Neural cell (in vitro differentiated cells): Measurements from ENCODE around the gene ATL1. TPM values are rescaled to one million over a fixed set of nuclear protein-coding genes. Genes with fewer than 3 reads are reported as not detected.

Experiments
- H2AFZ ChIP-seq: fragments of 200-600, 300-800 bp; sonication (generic), shearing (Covaris generic); 2 replicates; pipeline ENCODE4 v1.6.0; 2014; ENCODE audit warnings: low read depth, mild to moderate bottlenecking, antibody characterized with exemption, low read length, moderate library complexity
- H3F3A ChIP-seq: fragments of 200-600 bp; shearing (Covaris generic); 2 replicates; pipeline ENCODE4 v1.6.1; 2016; ENCODE audit warnings: mild to moderate bottlenecking, moderate library complexity, mixed read lengths, antibody characterized with exemption, low read length; ENCODE audit not compliant: insufficient read depth, poor library complexity, severe bottlenecking
- H3K27ac ChIP-seq: fragments of 200-600, 300-800 bp; sonication (generic), shearing (Covaris generic); 2 replicates; pipeline ENCODE4 v1.5.1; 2014; ENCODE audit warnings: mild to moderate bottlenecking, low read length, moderate library complexity
- H3K27me3 ChIP-seq: fragments of 300-800, 200-600 bp; sonication (generic), shearing (Covaris generic); 2 replicates; pipeline ENCODE4 v1.6.0; 2014; ENCODE audit warnings: mild to moderate bottlenecking, low read depth, low read length, moderate library complexity; ENCODE audit not compliant: insufficient read depth
- H3K36me3 ChIP-seq: fragments of 300-800, 200-600 bp; sonication (generic), shearing (Covaris generic); 2 replicates; pipeline ENCODE4 v1.5.1; 2014; ENCODE audit warnings: mild to moderate bottlenecking, antibody characterized with exemption, low read length, moderate library complexity; ENCODE audit not compliant: insufficient read depth
- H3K4me2 ChIP-seq: fragments of 300-800, 200-600 bp; sonication (generic), shearing (Covaris generic); 2 replicates; pipeline ENCODE4 v1.6.0; 2014; ENCODE audit warnings: mild to moderate bottlenecking, low read length
- H3K4me3 ChIP-seq: fragments of 300-800, 200-600 bp; sonication (generic), shearing (Covaris generic); 2 replicates; pipeline ENCODE4 v1.5.1; 2014; ENCODE audit warnings: mild to moderate bottlenecking, low read length, moderate library complexity
- H3K79me2 ChIP-seq: fragments of 200-600 bp; shearing (Covaris generic); replicated peaks from 2 replicates; pipeline ENCODE4 v1.6.0; 2014; ENCODE audit warnings: mild to moderate bottlenecking, low read length, moderate library complexity; ENCODE audit not compliant: insufficient read depth
- H3K9ac ChIP-seq: fragments of 300-800, 200-600 bp; sonication (generic), shearing (Covaris generic); 2 replicates; pipeline ENCODE4 v1.6.1; 2016; ENCODE audit warnings: mild to moderate bottlenecking, low read length, mixed read lengths
- H3K9me2 ChIP-seq: fragments of 200-600 bp; shearing (Covaris generic); 2 replicates; pipeline ENCODE4 v1.6.1; 2016; ENCODE audit warnings: mild to moderate bottlenecking, low read length, mixed read lengths; ENCODE audit not compliant: insufficient read depth
- H3K9me3 ChIP-seq: fragments of 200-600, 300-800 bp; sonication (generic), shearing (Covaris generic); 2 replicates; pipeline ENCODE4 v1.6.1; 2016; ENCODE audit warnings: mild to moderate bottlenecking, mixed run types, low read length, moderate library complexity, mixed read lengths
- H4K20me1 ChIP-seq: fragments of 200-600 bp; shearing (Covaris generic); 2 replicates; pipeline ENCODE4 v1.6.1; 2016; ENCODE audit warnings: mild to moderate bottlenecking, mixed run types; ENCODE audit not compliant: insufficient read depth
- CTCF ChIP-seq: fragments of 450-650 bp; IDR thresholded peaks from 2 replicates; pipeline ENCODE4 v1.5.1; 2014; ENCODE audit warnings: antibody characterized with exemption, mild to moderate bottlenecking, moderate library complexity; ENCODE audit not compliant: poor library complexity, severe bottlenecking
- EP300 ChIP-seq: fragments of 450-650 bp; conservative IDR thresholded peaks from 2 replicates; pipeline ENCODE4 v1.6.1; 2014; ENCODE audit warnings: antibody characterized with exemption, mild to moderate bottlenecking, moderate library complexity; ENCODE audit not compliant: poor library complexity, severe bottlenecking
- EZH2 ChIP-seq: fragments of 200-600, 300-800 bp; shearing (Covaris generic), sonication (generic); IDR thresholded peaks from 2 replicates; pipeline ENCODE4 v1.6.1; 2014; ENCODE audit warnings: antibody characterized with exemption, low read length, borderline replicate concordance, mild to moderate bottlenecking; ENCODE audit not compliant: insufficient read depth, poor library complexity, severe bottlenecking
- MXI1 ChIP-seq: fragments of 450-650 bp; conservative IDR thresholded peaks from 2 replicates; pipeline ENCODE4 v1.6.1; 2014; ENCODE audit warnings: antibody characterized with exemption, mild to moderate bottlenecking; ENCODE audit not compliant: poor library complexity, severe bottlenecking
- POLR2AphosphoS5 ChIP-seq: IDR thresholded peaks from 2 replicates; pipeline ENCODE4 v1.6.1; 2012
- RAD21 ChIP-seq: fragments of 450-650 bp; conservative IDR thresholded peaks from 2 replicates; pipeline ENCODE4 v1.6.1; 2014; ENCODE audit warnings: antibody characterized with exemption, mild to moderate bottlenecking, moderate library complexity
- SMC3 ChIP-seq: fragments of 450-650 bp; conservative IDR thresholded peaks from 2 replicates; pipeline ENCODE4 v1.6.1; 2014; ENCODE audit warnings: antibody characterized with exemption, mild to moderate bottlenecking, moderate library complexity; ENCODE audit not compliant: poor library complexity
- TAF1 ChIP-seq: IDR thresholded peaks from 2 replicates; pipeline ENCODE4 v1.6.1; 2012; ENCODE audit warnings: low read depth
- polyA plus RNA-seq: library from polyadenylated mRNA; depleted of rRNA; stranded (reverse); fragments of >200 nt; gene quantifications from 2 replicates; pipeline ENCODE4 v1.2.3, GENCODE V29; 2014
- TF ChIP-seq, protein P1 (sequence below): IDR thresholded peaks from 2 replicates; pipeline ENCODE4 v1.6.1; 2012; ENCODE audit warnings: borderline replicate concordance

ATL1 gene
- polyA plus RNA-seq, 1 donor from 2014 or later: 70.4 TPM

DNA sequence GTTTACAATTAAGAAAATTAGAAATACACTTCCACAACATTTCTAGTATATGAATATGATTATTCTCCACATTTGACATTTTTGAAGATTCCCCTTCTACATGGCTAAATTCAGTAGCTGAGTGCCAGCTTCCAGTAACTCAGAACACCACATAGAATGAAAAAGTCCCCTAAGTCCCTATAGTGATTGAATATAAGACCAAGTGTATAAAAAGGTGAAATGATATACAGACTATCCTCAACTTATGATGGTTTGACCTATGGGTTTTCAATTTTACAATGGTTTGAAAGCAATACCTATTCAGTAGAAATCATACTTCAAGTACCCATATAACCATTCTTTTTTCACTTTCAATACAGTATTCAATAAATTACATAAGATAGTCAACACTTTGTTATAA, 15.8 kb downstream of the ATL1 start:
- H3K36me3 ChIP-seq: no peaks in the 10 kb centered on the region
- no peak overlapping the region for H3K9ac ChIP-seq
- peaks cover 63% of the 10 kb centered on the region for H3K79me2 ChIP-seq
- H3K4me3 ChIP-seq: no peak overlapping the region
- no peaks in the 10 kb centered on the region for H4K20me1 ChIP-seq
- no peaks in the 10 kb centered on the region for H3K9me2 ChIP-seq
- no peaks in the 10 kb centered on the region for H3F3A ChIP-seq
- H2AFZ ChIP-seq: no peak overlapping the region
- H3K9me3 ChIP-seq: no peaks in the 10 kb centered on the region
- H3K27me3 ChIP-seq: no peaks in the 10 kb centered on the region
- no peak overlapping the region for H3K27ac ChIP-seq
- TF ChIP-seq EP300 (no peak), MXI1 (no peak), POLR2AphosphoS5 (no peak), CTCF (no peak), EZH2 (no peak), TAF1 (no peak), RAD21 (no peak), SMC3 (no peak)
- TF ChIP-seq, protein P1, sequence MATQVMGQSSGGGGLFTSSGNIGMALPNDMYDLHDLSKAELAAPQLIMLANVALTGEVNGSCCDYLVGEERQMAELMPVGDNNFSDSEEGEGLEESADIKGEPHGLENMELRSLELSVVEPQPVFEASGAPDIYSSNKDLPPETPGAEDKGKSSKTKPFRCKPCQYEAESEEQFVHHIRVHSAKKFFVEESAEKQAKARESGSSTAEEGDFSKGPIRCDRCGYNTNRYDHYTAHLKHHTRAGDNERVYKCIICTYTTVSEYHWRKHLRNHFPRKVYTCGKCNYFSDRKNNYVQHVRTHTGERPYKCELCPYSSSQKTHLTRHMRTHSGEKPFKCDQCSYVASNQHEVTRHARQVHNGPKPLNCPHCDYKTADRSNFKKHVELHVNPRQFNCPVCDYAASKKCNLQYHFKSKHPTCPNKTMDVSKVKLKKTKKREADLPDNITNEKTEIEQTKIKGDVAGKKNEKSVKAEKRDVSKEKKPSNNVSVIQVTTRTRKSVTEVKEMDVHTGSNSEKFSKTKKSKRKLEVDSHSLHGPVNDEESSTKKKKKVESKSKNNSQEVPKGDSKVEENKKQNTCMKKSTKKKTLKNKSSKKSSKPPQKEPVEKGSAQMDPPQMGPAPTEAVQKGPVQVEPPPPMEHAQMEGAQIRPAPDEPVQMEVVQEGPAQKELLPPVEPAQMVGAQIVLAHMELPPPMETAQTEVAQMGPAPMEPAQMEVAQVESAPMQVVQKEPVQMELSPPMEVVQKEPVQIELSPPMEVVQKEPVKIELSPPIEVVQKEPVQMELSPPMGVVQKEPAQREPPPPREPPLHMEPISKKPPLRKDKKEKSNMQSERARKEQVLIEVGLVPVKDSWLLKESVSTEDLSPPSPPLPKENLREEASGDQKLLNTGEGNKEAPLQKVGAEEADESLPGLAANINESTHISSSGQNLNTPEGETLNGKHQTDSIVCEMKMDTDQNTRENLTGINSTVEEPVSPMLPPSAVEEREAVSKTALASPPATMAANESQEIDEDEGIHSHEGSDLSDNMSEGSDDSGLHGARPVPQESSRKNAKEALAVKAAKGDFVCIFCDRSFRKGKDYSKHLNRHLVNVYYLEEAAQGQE: no peak
- H3K4me2 ChIP-seq: no peak overlapping the region

- no peak overlapping the region for H3K27ac ChIP-seq
- no peak overlapping the region for H3K9ac ChIP-seq
- H3K36me3 ChIP-seq: no peaks in the 10 kb centered on the region
- no peaks in the 10 kb centered on the region for H3F3A ChIP-seq
- H4K20me1 ChIP-seq: no peaks in the 10 kb centered on the region
- H3K9me2 ChIP-seq: no peaks in the 10 kb centered on the region
- H3K79me2 ChIP-seq: peaks cover 59% of the 10 kb centered on the region
- H3K9me3 ChIP-seq: no peaks in the 10 kb centered on the region
- TF ChIP-seq RAD21 (no peak), EZH2 (no peak), MXI1 (no peak), CTCF (no peak), POLR2AphosphoS5 (no peak), EP300 (no peak), SMC3 (no peak), TAF1 (no peak)
- TF ChIP-seq, protein P1: no peak
- H3K27me3 ChIP-seq: no peaks in the 10 kb centered on the region
- no peak overlapping the region for H3K4me2 ChIP-seq
- no peak overlapping the region for H2AFZ ChIP-seq
- H3K4me3 ChIP-seq: no peak overlapping the region
Measured at GRCh38 chr14:50577982-50578381, 18.0 kb downstream of the ATL1 start.
